ENCODE measurements around the gene VPS50.

The VPS50 gene

DNA sequence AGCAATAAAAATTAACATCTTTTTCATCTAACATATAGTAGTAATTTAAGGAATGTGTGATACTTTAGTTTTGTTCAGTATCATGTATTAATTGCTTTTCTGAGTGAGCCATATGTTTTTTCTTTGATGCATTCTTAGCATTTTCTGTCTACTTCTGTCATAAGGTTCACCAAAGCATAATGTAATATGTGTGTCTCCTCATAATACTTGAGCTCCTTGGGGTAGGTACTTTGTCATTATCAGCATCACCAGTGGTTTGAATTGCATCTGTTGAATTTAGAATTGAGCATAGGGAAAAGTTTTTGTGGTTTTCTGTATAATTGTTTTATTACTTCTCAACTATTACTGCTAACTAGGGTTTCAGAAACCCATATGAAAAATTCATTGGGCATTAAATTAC is 26.5 kb downstream of the VPS50 start:
- DNase-seq, result no peak
- H3K23ac ChIP-seq (ENCODE audit: low read length), result no peak overlapping the region
- H3K9ac ChIP-seq (ENCODE audit: low read length), result no peak overlapping the region
- no peak overlapping the region for H2AK5ac ChIP-seq (ENCODE audit: low read length)
- no peak overlapping the region for H2BK5ac ChIP-seq (ENCODE audit: low read depth, low read length, poor library complexity)
- H3K79me1 ChIP-seq (ENCODE audit: low read length), result no peaks in the 10 kb centered on the region
- H2AFZ ChIP-seq (ENCODE audit: insufficient read depth, low read length, poor library complexity), result no peak overlapping the region
- no peaks in the 10 kb centered on the region for H3K79me2 ChIP-seq (ENCODE audit: control insufficient read depth, insufficient read depth, low read length, poor library complexity)
- H4K91ac ChIP-seq (ENCODE audit: low read depth, low read length), result no peak overlapping the region
- no peak overlapping the region for H2BK12ac ChIP-seq (ENCODE audit: low read length)
- H3K14ac ChIP-seq (ENCODE audit: low read length), result no peak overlapping the region
- H2BK120ac ChIP-seq (ENCODE audit: insufficient read depth, low read length, poor library complexity), result no peak overlapping the region
- no peak overlapping the region for H4K12ac ChIP-seq (ENCODE audit: low read depth, low read length)
- H4K8ac ChIP-seq (ENCODE audit: low read depth, low read length), result no peak overlapping the region
- peaks cover 0 to 2% of the 10 kb centered on the region in 2 experiments for H3K36me3 ChIP-seq (ENCODE audit: control insufficient read depth in 1 of 2, insufficient read depth in 2 of 2, low read length in 2 of 2)
- no peaks in the 10 kb centered on the region for H3K9me3 ChIP-seq (ENCODE audit: insufficient read depth, low read depth, low read length)
- H3K27me3 ChIP-seq (ENCODE audit: insufficient read depth, low read length), result no peaks in the 10 kb centered on the region
- no peaks in the 10 kb centered on the region for H3K4me1 ChIP-seq (ENCODE audit: control insufficient read depth in 1 of 2, insufficient read depth in 2 of 2, low read length in 2 of 2)
- no peak overlapping the region for H3K18ac ChIP-seq (ENCODE audit: low read length)
- no peak overlapping the region for H3K4me3 ChIP-seq (ENCODE audit: low read depth, low read length)
- no peak overlapping the region for H3K4me2 ChIP-seq (ENCODE audit: low read length)
- no peak overlapping the region for H3K27ac ChIP-seq (ENCODE audit: low read depth, low read length)
- H3K4ac ChIP-seq (ENCODE audit: low read depth, low read length), result no peak overlapping the region

DNA sequence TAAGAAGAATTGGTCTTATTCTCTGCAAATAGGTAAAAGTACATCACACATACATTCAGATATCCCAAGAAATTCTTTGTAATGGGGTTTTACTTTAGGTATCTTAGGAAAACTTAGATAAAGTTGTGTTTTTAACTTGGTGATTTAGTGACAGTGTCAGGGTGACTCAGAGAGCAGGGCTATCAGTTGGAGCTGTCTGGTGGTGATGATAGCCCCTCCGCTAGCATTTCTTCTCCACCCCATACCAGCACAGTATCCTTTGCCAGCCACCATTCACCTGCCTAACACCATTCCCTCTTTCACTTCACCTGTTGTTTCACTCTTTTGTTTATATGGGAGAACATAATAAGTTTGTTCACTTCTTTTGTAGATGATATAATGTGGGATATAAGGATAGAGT is 30.4 kb downstream of the VPS50 start:
- H3K4me1 ChIP-seq (ENCODE audit: control insufficient read depth in 1 of 2, insufficient read depth in 2 of 2, low read length in 2 of 2), result no peaks in the 10 kb centered on the region
- no peak overlapping the region for H3K4ac ChIP-seq (ENCODE audit: low read depth, low read length)
- no peaks in the 10 kb centered on the region for H3K79me2 ChIP-seq (ENCODE audit: control insufficient read depth, insufficient read depth, low read length, poor library complexity)
- no peak overlapping the region for H2BK5ac ChIP-seq (ENCODE audit: low read depth, low read length, poor library complexity)
- no peaks in the 10 kb centered on the region for H3K9me3 ChIP-seq (ENCODE audit: insufficient read depth, low read depth, low read length)
- no peak overlapping the region for H3K4me2 ChIP-seq (ENCODE audit: low read length)
- H2AK5ac ChIP-seq (ENCODE audit: low read length), result no peak overlapping the region
- no peak overlapping the region for H3K23ac ChIP-seq (ENCODE audit: low read length)
- H2BK120ac ChIP-seq (ENCODE audit: insufficient read depth, low read length, poor library complexity), result no peak overlapping the region
- no peak overlapping the region for H4K12ac ChIP-seq (ENCODE audit: low read depth, low read length)
- no peak overlapping the region for H3K14ac ChIP-seq (ENCODE audit: low read length)
- H2AFZ ChIP-seq (ENCODE audit: insufficient read depth, low read length, poor library complexity), result no peak overlapping the region
- no peak overlapping the region for H4K91ac ChIP-seq (ENCODE audit: low read depth, low read length)
- no peak overlapping the region for H3K18ac ChIP-seq (ENCODE audit: low read length)
- no peak overlapping the region for H2BK12ac ChIP-seq (ENCODE audit: low read length)
- H3K27ac ChIP-seq (ENCODE audit: low read depth, low read length), result no peak overlapping the region
- no CpG with 5 or more reads among the region's 1 CpG for WGBS (ENCODE audit: extremely low coverage, insufficient coverage, insufficient read length)
- peaks cover 0 to 2% of the 10 kb centered on the region in 2 experiments for H3K36me3 ChIP-seq (ENCODE audit: control insufficient read depth in 1 of 2, insufficient read depth in 2 of 2, low read length in 2 of 2)
- no peaks in the 10 kb centered on the region for H3K79me1 ChIP-seq (ENCODE audit: low read length)
- H4K8ac ChIP-seq (ENCODE audit: low read depth, low read length), result no peak overlapping the region
- H3K9ac ChIP-seq (ENCODE audit: low read length), result no peak overlapping the region
- H3K4me3 ChIP-seq (ENCODE audit: low read depth, low read length), result no peak overlapping the region
- no peak for DNase-seq
- no peaks in the 10 kb centered on the region for H3K27me3 ChIP-seq (ENCODE audit: insufficient read depth, low read length)

DNA sequence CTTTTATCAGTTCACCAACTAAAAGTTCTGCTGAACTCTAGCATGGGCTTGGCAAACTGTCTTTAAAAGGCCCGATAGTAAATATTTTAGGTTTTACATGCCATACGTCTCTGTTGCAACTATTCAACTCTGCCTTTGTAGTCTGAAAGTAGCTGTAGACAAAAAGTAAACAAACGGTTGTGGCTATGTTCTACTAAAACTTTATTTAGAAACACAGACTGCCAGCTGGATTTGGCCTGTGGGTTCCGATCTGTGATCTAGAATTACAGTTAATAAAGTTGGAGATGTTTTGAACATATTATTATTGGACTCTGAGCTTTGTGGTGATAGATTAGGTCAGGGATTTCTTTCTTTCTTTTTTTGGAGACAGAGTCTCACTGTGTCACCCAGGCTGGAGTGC is 33.1 kb downstream of the VPS50 start:
- Histone ChIP-seq H3K4me1 (ENCODE audit: control insufficient read depth in 1 of 2, insufficient read depth in 2 of 2, low read length in 2 of 2) (no peaks in the 10 kb centered on the region), H3K79me2 (ENCODE audit: control insufficient read depth, insufficient read depth, low read length, poor library complexity) (no peaks in the 10 kb centered on the region), H3K9ac (ENCODE audit: low read length) (no peak overlapping the region), H3K23ac (ENCODE audit: low read length) (no peak overlapping the region), H2AK5ac (ENCODE audit: low read length) (no peak overlapping the region), H3K27ac (ENCODE audit: low read depth, low read length) (no peak overlapping the region), H3K4me2 (ENCODE audit: low read length) (no peak overlapping the region), H4K12ac (ENCODE audit: low read depth, low read length) (no peak overlapping the region), H2AFZ (ENCODE audit: insufficient read depth, low read length, poor library complexity) (no peak overlapping the region), H3K4me3 (ENCODE audit: low read depth, low read length) (no peak overlapping the region), H3K14ac (ENCODE audit: low read length) (no peak overlapping the region), H3K36me3 (ENCODE audit: control insufficient read depth in 1 of 2, insufficient read depth in 2 of 2, low read length in 2 of 2) (peaks cover 0 to 2% of the 10 kb centered on the region in 2 experiments), H3K27me3 (ENCODE audit: insufficient read depth, low read length) (no peaks in the 10 kb centered on the region), H4K8ac (ENCODE audit: low read depth, low read length) (no peak overlapping the region), H3K4ac (ENCODE audit: low read depth, low read length) (no peak overlapping the region), H2BK120ac (ENCODE audit: insufficient read depth, low read length, poor library complexity) (no peak overlapping the region), H3K79me1 (ENCODE audit: low read length) (no peaks in the 10 kb centered on the region), H3K9me3 (ENCODE audit: insufficient read depth, low read depth, low read length) (no peaks in the 10 kb centered on the region), H2BK12ac (ENCODE audit: low read length) (no peak overlapping the region), H2BK5ac (ENCODE audit: low read depth, low read length, poor library complexity) (no peak overlapping the region), H4K91ac (ENCODE audit: low read depth, low read length) (no peak overlapping the region), H3K18ac (ENCODE audit: low read length) (no peak overlapping the region)
- DNase-seq, result no peak
- WGBS (ENCODE audit: extremely low coverage, insufficient coverage, insufficient read length), result no CpG with 5 or more reads among the region's 4 CpGs

DNA sequence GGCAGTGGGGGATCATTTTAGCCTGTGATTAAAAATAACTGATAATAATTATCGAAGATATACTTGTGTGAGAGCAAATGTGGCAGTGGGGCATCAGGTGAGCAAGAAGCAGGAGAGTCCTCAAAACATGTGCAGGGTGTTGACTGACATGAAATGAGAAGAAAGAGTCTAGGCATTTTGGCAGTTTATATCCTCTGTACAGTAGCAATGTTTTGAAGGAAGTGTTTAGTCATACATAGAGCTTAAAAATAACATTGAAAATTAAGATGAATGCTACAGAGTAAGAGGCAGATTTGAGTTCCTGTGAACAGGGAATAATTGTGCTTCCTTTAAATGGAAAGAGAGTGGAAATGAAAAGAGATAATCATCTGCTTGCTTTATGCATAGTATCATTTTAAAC is 47.4 kb downstream of the VPS50 start:
- Histone ChIP-seq H3K23ac (ENCODE audit: low read length) (no peak overlapping the region), H3K9me3 (ENCODE audit: insufficient read depth, low read depth, low read length) (no peaks in the 10 kb centered on the region), H3K36me3 (ENCODE audit: control insufficient read depth in 1 of 2, insufficient read depth in 2 of 2, low read length in 2 of 2) (peaks cover 0 to 2% of the 10 kb centered on the region in 2 experiments), H4K12ac (ENCODE audit: low read depth, low read length) (no peak overlapping the region), H3K14ac (ENCODE audit: low read length) (no peak overlapping the region), H4K8ac (ENCODE audit: low read depth, low read length) (no peak overlapping the region), H2BK5ac (ENCODE audit: low read depth, low read length, poor library complexity) (no peak overlapping the region), H3K9ac (ENCODE audit: low read length) (no peak overlapping the region), H3K4ac (ENCODE audit: low read depth, low read length) (no peak overlapping the region), H3K4me3 (ENCODE audit: low read depth, low read length) (no peak overlapping the region), H3K4me2 (ENCODE audit: low read length) (no peak overlapping the region), H4K91ac (ENCODE audit: low read depth, low read length) (no peak overlapping the region), H3K27ac (ENCODE audit: low read depth, low read length) (no peak overlapping the region), H3K18ac (ENCODE audit: low read length) (no peak overlapping the region), H2BK12ac (ENCODE audit: low read length) (no peak overlapping the region), H2BK120ac (ENCODE audit: insufficient read depth, low read length, poor library complexity) (no peak overlapping the region), H3K27me3 (ENCODE audit: insufficient read depth, low read length) (no peaks in the 10 kb centered on the region), H3K4me1 (ENCODE audit: control insufficient read depth in 1 of 2, insufficient read depth in 2 of 2, low read length in 2 of 2) (no peaks in the 10 kb centered on the region), H2AFZ (ENCODE audit: insufficient read depth, low read length, poor library complexity) (no peak overlapping the region), H3K79me2 (ENCODE audit: control insufficient read depth, insufficient read depth, low read length, poor library complexity) (no peaks in the 10 kb centered on the region), H3K79me1 (ENCODE audit: low read length) (no peaks in the 10 kb centered on the region), H2AK5ac (ENCODE audit: low read length) (no peak overlapping the region)
- DNase-seq, result no peak
- no CpG with 5 or more reads among the region's 1 CpG for WGBS (ENCODE audit: extremely low coverage, insufficient coverage, insufficient read length)
